ENCODE data around the gene ZNF581. TPM values are rescaled to one million over a fixed set of nuclear protein-coding genes. Genes with fewer than 3 reads are reported as not detected.

The ZNF581 gene
- total RNA-seq, 1 experiment from 2014 or later, result 65.1 TPM

- WGBS (ENCODE audit: extremely low coverage, insufficient read length, low lambda C conversion rate), result no CpG with 5 or more reads among the region's 7 CpGs
- H3T11ph ChIP-seq (ENCODE audit: low read length), result no peak overlapping the region
- Mint-ChIP-seq H3K4me3 (peak overlapping the region; percentile 94 to 98), H3K36me3 (ENCODE audit: insufficient read depth in 1 of 3, low read depth in 3 of 3) (peaks cover 19 to 55% (median 53%) of the 10 kb centered on the region in 3 experiments; a peak in 6 of 7 replicates), H3K4me1 (peaks cover 27 to 32% of the 10 kb centered on the region in 2 experiments), H3K27me3 (ENCODE audit: low read depth) (no peaks in the 10 kb centered on the region), H3K27ac (no peak overlapping the region), H3K9me3 (no peaks in the 10 kb centered on the region; a peak in 1 of 5 replicates)
- H2BK20ac ChIP-seq (ENCODE audit: low read depth, low read length, poor library complexity, severe bottlenecking), result no peak overlapping the region
- H2AFZ ChIP-seq (ENCODE audit: low read length), result no peak overlapping the region
- peaks cover 18% of the 10 kb centered on the region for H3K79me1 ChIP-seq (ENCODE audit: insufficient read depth, low read depth, low read length, poor library complexity, severe bottlenecking)
- no peak overlapping the region for H2AK5ac ChIP-seq (ENCODE audit: insufficient read length, low read length)
- no peak overlapping the region for H4K5ac ChIP-seq (ENCODE audit: insufficient read length, low read depth, low read length)
- no peaks in the 10 kb centered on the region for H3K27me3 ChIP-seq (ENCODE audit: insufficient read depth, low read length)
- no peak overlapping the region for H2BK5ac ChIP-seq (ENCODE audit: insufficient read length, low read length)
- no peak overlapping the region for H2BK12ac ChIP-seq (ENCODE audit: insufficient read length, low read depth, low read length)
- no peak overlapping the region for H4K8ac ChIP-seq (replicated peaks; ENCODE audit: insufficient read length, low read depth, low read length)
- no peak overlapping the region for H3K9ac ChIP-seq (ENCODE audit: extremely low read depth, insufficient read length, low read length)
- H3K23ac ChIP-seq (ENCODE audit: insufficient read length, low read depth, low read length), result no peak overlapping the region
- H3K4me2 ChIP-seq (ENCODE audit: insufficient read depth, insufficient read length, low read length), result peak overlapping the region; percentile 77
- no peaks in the 10 kb centered on the region for H4K20me1 ChIP-seq (ENCODE audit: control insufficient read depth, insufficient read depth, insufficient read length)
- H3K4me1 ChIP-seq (ENCODE audit: insufficient read depth, low read length), result no peaks in the 10 kb centered on the region
- no peak overlapping the region for H4K91ac ChIP-seq (ENCODE audit: insufficient read length, low read depth, low read length)
- H3K14ac ChIP-seq (ENCODE audit: insufficient read depth, low read length), result no peak overlapping the region
- H3K79me2 ChIP-seq (ENCODE audit: insufficient read depth, low read length), result peaks cover 19% of the 10 kb centered on the region; the same call in 1 of the 2 replicates
- no peak overlapping the region for H3K56ac ChIP-seq (ENCODE audit: insufficient read length, low read depth, low read length)
- no peak for DNase-seq
- H3K27ac ChIP-seq (ENCODE audit: insufficient read length, low read depth, low read length), result no peak overlapping the region
- TF ChIP-seq CTCF (conservative IDR thresholded peaks at IDR 0.05), result no peak
- no peak overlapping the region for H2BK15ac ChIP-seq (ENCODE audit: low read depth, low read length)
- H3K9me3 ChIP-seq (ENCODE audit: control insufficient read depth, low read depth, low read length), result no peaks in the 10 kb centered on the region
- no peak overlapping the region for H2BK120ac ChIP-seq (ENCODE audit: low read depth, low read length, poor library complexity, severe bottlenecking)
- H3K23me2 ChIP-seq (ENCODE audit: insufficient read length, low read depth, low read length, poor library complexity, severe bottlenecking), result peaks cover 6% of the 10 kb centered on the region
- H3K18ac ChIP-seq (ENCODE audit: insufficient read length, low read depth, low read length), result no peak overlapping the region
- H3K4ac ChIP-seq (ENCODE audit: low read depth, low read length), result no peak overlapping the region
Measured at GRCh38 chr19:55676889-55677505, 33.5 kb downstream of the ZNF581 start.

All from H9 (cell line).